Measurements from ENCODE around the gene THBS1.

THBS1 gene

DNA sequence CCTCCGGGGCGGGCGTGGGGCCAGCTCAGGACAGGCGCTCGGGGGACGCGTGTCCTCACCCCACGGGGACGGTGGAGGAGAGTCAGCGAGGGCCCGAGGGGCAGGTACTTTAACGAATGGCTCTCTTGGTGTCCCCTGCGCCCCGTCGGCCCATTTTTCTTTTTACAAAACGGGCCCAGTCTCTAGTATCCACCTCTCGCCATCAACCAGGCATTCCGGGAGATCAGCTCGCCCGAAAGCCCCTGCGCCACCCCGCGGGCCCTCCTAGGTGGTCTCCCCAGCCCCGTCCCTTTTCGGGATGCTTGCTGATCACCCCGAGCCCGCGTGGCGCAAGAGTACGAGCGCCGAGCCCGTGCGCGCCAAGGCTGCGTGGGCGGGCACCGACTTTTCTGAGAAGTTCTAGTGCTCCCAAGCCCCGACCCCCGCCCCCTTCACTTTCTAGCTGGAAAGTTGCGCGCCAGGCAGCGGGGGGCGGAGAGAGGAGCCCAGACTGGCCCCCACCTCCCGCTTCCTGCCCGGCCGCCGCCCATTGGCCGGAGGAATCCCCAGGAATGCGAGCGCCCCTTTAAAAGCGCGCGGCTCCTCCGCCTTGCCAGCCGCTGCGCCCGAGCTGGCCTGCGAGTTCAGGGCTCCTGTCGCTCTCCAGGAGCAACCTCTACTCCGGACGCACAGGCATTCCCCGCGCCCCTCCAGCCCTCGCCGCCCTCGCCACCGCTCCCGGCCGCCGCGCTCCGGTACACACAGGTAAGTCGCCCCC is at the start of gene THBS1:
TSS of gene THBS1 (plus strand) at position 595 of the 757 bp plus-strand sequence. CDS start 779 bp downstream, outside the sequence.
- DNase-seq, result peak; percentile 80

- DNase-seq, result no peak
Measured at GRCh38 chr15:39534996-39535395, 45.9 kb upstream of the THBS1 start.

DNA sequence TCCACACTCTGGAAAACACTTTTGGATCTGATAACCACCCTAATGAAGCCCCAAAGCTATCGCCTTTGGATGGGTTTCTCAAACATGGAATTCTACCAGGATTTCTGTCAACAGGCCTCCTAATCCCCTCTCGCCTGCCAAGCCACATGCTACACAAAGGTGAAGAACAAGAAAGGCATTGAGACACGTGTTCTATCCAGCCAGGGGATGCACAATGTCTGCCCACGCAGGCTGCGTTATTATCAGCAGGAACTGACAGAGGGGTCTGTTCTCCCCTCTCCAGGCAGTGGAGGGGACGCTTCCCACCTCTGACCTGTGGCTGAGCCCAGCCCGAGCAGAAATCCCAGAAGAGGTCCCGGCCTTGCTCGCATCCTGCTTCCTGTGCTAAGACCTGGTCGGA is 45.4 kb upstream of the THBS1 start:
- no peak for DNase-seq

- no peak for DNase-seq
Measured at GRCh38 chr15:39538936-39539335, 41.9 kb upstream of the THBS1 start.

DNA sequence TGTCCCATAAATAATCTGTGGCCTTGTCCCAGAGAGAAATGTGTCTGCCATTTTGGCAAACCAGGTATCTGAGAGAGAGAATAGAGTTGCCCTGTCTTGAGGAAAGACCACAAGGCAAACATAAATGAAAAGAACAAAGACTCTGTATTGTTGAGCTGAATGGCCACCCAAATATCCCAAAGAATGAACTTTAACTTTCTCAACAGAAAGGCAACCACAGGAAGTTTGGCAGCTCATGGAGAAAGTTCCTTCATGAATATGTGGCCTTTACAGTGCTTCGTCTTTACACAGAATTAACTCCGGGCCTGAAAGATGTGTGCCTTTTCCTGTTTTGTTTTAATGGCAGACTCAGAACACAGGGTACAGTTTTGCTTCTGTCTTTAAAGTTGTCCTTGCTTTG is 41.4 kb upstream of the THBS1 start:
- DNase-seq, result no peak

GRCh38 chr15:39539973-39540558 is 40.8 kb upstream of the THBS1 start:
- DNase-seq, result no peak

DNA sequence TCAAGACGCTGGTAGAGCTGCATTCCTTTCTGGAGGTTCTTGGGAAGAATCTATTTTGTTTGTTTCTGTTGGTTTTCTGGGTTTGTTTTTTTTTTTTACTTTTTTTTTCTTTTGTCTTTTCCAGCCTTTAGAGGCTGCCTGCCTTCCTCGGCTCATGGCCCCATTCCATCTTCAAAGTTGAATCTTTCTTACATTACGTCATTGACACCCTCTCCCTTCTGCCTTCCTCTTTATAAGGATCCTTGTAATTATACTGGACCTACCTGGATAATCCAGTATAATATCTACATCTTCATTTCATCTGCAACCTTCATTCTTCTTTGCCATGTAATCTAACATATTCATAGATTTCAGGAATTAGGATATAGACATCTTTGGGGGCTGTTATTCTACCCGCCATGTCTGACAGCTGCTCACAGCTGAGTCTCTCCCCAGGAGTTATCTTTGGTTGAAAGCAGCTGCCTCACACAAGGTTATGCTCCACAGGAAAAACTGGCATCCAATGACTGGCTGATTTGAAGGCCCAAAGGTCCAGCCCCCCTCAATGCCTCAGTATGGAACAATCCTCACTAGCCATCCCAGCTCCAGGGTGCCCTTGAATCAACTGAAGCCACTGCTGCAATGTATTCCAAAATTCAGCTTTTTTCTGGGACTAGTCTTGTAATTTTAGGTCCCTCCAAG is 38.4 kb upstream of the THBS1 start:
- no peak for DNase-seq

- DNase-seq, result no peak
Measured at GRCh38 chr15:39543651-39544050, 37.2 kb upstream of the THBS1 start.

GRCh38 chr15:39546842-39547241 is 34.0 kb upstream of the THBS1 start:
- no peak for DNase-seq

GRCh38 chr15:39548561-39548960 is 32.3 kb upstream of the THBS1 start:
- no peak for DNase-seq

DNA sequence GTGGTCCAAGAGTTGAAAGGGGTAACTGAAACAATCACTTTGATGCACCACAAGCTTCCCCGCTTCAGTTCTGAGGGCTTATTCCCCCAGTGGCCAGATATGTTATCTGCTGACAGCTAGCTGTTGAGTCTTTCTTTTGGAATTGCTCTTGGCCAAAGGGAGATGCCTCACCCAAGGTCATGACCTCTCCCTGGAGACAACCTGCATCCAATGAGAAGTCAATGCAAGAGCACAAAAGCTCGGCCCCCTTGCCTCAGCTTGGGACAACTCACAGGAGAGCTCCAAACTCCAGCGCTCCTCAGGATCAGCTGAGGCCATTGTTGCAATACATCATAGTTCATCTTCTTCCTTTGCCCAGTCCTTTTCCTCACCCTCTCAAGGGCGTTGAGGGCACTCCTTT is 31.0 kb upstream of the THBS1 start:
- no peak for DNase-seq

DNA sequence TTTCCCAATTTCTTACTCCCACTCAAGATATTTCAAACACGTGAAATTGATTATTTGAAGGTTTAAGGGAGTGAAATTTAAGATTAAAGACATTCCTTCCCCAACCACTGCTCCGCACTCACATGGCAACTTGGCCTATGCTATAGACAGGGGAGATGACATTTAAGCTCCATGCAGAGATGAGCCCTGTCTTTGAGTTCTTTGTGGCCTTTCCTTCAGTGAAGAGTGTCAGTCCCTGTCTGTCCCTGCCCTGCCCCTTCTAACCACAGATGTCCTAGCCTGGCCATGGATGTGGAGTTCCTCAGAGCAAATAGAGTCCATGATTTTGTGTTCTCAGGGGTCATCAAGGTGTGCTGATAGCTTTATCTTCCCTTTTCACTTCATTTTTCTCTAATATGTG is 29.4 kb upstream of the THBS1 start:
- no peak for DNase-seq

DNA sequence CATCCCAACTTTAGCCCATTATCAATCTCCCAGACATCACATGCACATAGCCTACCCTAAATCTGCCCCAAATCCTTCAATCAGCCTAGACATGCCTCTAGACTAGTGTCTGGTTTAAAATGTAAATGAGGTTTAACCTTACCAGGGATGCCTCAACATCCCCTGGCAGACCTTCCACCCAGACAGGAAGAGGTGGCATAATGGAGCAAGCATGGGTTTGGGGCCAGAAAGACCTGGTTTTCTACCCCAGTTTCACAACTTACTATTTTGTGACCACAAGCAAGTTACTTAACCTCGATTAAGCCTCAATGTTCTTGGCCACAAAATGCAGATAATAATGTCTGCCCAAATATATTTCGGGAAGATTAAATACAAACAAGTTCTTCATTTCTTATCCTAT is 28.3 kb upstream of the THBS1 start:
- DNase-seq, result no peak

DNA sequence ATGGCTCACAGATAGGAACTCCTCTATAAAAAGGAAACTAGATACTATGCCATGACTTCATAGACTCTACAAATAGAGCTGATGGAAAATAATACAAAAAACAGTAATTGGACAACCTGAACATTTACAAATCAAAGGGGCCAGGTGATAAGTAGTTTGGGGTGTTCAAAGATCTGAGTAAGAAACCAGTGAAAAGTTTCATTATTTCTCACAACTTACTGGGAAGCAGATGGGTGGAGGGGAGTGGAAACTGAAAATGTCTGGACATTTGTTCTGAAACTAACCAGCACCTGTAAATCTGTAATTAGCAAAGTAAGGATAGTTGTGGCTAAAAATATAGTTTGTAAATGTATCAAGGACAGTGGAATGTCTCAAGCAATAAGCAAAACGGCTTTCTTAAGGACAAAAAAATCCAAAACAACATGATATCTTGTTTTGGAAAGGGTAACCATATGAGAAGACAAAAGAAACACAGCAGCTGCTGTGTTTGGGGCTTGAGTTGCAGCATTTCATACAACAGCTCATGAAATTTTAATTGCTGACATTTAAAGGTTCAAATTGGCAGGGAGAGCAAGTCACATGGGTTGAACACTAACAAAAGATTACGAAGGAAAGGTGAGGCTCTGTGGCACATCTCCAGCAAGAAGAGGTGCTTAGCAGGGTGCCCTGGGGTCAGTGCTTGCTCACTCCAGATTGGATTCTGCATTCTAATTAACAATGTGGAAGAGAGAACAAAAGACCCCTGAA is 26.8 kb upstream of the THBS1 start:
- no peak for DNase-seq

DNA sequence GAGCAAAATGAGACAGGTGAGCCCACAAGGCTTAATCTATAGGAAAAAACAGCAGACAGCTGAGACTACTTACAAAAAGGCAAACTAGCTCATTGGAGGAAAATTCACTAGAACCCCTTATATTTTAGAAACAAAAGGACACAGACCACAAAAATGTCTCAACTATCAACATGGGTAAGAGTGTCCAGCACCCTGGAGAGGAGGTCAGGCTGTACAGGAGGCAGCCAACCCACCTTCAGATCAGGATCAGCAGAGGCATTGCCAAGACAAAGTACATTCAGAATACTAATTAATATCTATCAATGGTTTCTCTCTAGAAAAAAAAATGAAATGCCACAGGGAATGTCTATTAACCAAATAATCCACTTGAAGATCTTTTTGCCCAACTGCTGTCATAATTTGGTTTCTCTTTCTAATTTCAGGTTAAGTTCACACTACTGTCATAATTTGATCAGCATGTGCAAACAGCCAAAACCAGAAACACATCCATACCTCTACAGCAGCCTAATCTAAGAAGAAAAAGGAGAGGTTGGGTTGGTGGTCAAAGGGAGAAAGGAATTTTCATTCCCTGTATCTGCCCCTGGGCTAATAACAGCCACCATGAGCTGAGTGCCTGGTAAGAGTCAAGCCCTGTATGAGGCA is 26.0 kb upstream of the THBS1 start:
- DNase-seq, result no peak

GRCh38 chr15:39555885-39556284 is 25.0 kb upstream of the THBS1 start:
- DNase-seq, result no peak

DNA sequence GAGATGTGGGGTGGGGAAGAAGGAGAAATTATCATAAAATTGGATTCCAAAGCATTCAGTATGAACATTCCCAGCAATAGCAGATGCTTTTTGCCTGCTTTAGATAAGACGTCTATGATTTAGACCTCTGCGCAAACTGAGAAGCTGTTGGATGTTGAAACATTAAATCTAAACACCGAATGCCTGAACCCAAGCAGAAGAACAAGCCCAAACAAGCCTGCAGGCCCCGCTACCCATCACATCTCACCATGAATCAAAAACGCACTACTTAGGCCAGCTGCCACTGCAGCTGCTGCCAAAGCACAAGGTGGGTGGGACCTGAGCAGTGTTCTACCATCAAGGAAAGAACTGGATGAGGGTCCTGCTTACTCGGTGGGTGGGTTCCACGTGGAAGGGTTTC is 24.4 kb upstream of the THBS1 start:
- DNase-seq, result no peak

- no peak for DNase-seq
Measured at GRCh38 chr15:39558421-39558820, 22.5 kb upstream of the THBS1 start.

DNA sequence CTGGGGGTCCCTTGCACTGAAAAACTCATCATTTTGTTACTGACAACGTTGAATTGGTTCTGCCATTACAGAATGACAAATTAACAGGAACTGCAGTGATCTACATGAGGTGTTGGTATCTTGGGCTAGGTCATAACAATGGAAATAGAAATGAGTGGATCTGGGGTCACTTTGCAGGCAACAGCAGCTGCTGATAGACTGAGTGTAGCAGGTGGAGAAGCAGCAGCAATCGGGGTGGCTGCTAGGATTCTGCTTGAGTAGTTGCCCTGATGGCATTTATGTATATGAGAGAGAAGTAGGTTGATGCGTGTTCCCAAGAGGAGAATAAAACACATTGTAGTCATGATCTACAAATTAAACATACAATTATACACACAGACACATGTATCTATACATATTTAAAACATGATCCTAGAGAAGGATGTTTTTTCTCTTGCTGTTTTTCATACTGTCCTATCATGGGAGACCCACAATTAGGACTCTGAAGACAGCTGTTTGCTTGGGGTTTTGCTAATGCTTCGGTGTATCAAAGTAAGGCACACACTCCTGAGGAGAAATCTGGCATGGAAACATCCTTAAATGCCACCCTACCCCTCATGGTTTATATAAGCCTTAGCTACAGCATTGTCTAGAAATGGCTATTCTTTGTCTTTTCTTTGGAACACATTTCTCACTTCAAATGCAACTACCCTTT is 15.8 kb upstream of the THBS1 start:
- no peak for DNase-seq

DNA sequence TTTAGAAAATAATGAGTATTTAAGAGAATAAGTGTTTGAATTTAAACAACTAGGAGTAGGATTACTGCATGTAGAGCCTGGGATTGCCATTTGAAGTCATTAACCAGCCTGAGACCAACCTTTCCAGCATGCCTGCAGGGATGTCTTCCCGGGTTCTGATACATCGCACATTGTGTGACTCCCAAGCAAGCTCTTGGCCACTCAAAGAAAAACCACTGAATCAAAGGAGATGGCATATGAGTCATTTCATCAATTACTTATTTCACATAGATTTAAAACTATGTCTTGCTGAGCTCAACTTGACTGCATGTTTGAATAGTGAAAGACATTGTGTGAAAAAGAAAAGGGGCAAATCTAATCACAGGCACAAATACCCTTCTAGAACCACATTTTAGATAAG is 15.0 kb upstream of the THBS1 start:
- no peak for DNase-seq

GRCh38 chr15:39573287-39573686 is 7.6 kb upstream of the THBS1 start:
- DNase-seq, result no peak

DNA sequence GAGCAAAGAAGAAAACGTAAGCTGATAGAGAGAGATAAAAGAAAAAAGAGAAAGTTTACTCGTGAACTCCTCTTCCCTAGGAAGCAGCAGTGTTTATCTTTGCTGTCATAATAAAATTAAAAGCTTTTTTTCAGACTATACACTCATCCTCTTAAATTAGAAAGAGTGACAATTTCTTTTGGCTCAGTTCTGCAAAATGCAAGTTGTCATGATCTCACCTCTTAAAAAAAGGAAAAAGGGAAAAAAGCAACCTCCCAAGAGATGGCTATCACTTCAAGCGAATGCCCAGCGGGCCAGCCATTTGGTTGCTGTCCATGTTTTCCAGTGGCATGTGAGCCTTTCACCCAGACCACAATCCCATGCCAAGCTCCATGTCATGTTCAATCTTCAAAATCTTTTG is 7.0 kb upstream of the THBS1 start:
- DNase-seq, result no peak

Data from activated CD8-positive, alpha-beta memory T cell treated with anti-CD3 and anti-CD28 coated beads, Interleukin-2, amount 50 U/mL, for 48 hours (primary cell).